Prostate gland (tissue), 1 donor: ENCODE measurements around the gene TMTC1.

ENCODE experiments used
- POLR2A ChIP-seq: fragments of 450-650 bp; IDR thresholded peaks from one replicate; pipeline ENCODE4 v1.6.1; 2016; ENCODE audit warnings: antibody characterized with exemption, mild to moderate bottlenecking
- POLR2AphosphoS5 ChIP-seq: sonication (generic); formaldehyde crosslinking; IDR thresholded peaks from one replicate; pipeline ENCODE4 v1.6.1; 2017; ENCODE audit warnings: antibody characterized with exemption

DNA sequence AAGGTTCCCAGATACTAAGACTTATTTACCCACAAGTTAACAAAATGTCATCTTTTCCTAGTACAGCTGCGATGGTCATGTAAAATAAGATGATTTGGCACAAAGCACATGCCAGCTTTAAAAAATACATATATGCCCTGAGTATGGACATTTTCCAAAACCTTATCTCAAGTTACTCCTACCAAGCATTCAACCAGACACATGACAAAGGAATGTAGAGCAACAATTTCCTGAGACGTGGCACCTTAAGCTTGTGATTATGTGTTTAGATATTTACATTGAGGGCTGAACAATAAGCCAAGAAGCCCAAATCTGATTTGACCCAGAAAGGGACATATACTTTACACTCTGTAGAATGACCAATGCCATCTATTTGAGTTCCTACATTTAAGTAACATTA is 261.8 kb downstream of the TMTC1 start:
- TF ChIP-seq POLR2AphosphoS5, result no peak
- TF ChIP-seq POLR2A, result no peak
